H1 (cell line): ENCODE measurements around the gene MGAT5B. TPM values are rescaled to one million over a fixed set of nuclear protein-coding genes. Genes with fewer than 3 reads are reported as not detected.

Experiments used
- CHD2 ChIP-seq: IDR thresholded peaks from 2 replicates; pipeline ENCODE4 v1.6.1; 2012; ENCODE audit warnings: low read length, improper control_type of control experiment
- CHD7 ChIP-seq: fragments of 300-600 bp; sonication (generic); IDR thresholded peaks from 2 replicates; pipeline ENCODE4 v1.7.1; 2012; ENCODE audit warnings: low read length, moderate library complexity, mild to moderate bottlenecking, inconsistent platforms; ENCODE audit not compliant: insufficient replicate concordance
- EZH2 ChIP-seq: fragments of 200-600 bp; sonication (generic); IDR thresholded peaks from 2 replicates; pipeline ENCODE4 v1.7.1; 2012; ENCODE audit warnings: low read depth, mild to moderate bottlenecking, moderate library complexity, low read length, inconsistent platforms; ENCODE audit not compliant: severe bottlenecking
- POLR2A ChIP-seq, 2 experiments: IDR thresholded peaks; 1 replicate in 1 of 2; 2 replicates in 1 of 2; pipeline ENCODE4 v1.6.1; 2011; ENCODE audit warnings: low read depth in 2 of 2, low read length in 2 of 2, mild to moderate bottlenecking in 2 of 2; ENCODE audit errors: control extremely low read depth in 1 of 2
- POU5F1 ChIP-seq: IDR thresholded peaks from 2 replicates; pipeline ENCODE4 v1.6.1; 2011; ENCODE audit warnings: low read depth, mild to moderate bottlenecking, low read length, moderate library complexity
- RAD21 ChIP-seq, 2 experiments: IDR thresholded peaks in 1 of 2; conservative IDR thresholded peaks in 1 of 2; 2 replicates each; pipeline ENCODE4 v1.6.1; 2011; ENCODE audit warnings: low read depth in 2 of 2, low read length in 2 of 2, improper control_type of control experiment in 1 of 2, inconsistent platforms in 1 of 2, mild to moderate bottlenecking in 1 of 2, moderate library complexity in 1 of 2
- SIRT6 ChIP-seq: IDR thresholded peaks from one replicate; pipeline ENCODE4 v1.7.1; 2012; ENCODE audit warnings: low read length, inconsistent platforms
- SP2 ChIP-seq: IDR thresholded peaks from 2 replicates; pipeline ENCODE4 v1.6.1; 2012; ENCODE audit warnings: mild to moderate bottlenecking, low read length, inconsistent platforms
- SUZ12 ChIP-seq: fragments of 200-600 bp; sonication (generic); IDR thresholded peaks from 2 replicates; pipeline ENCODE4 v1.6.1; 2012; ENCODE audit warnings: mild to moderate bottlenecking, inconsistent platforms, low read length, moderate library complexity, mixed read lengths
- ZNF274 ChIP-seq: IDR thresholded peaks from 2 replicates; pipeline ENCODE4 v1.7.0; 2012; ENCODE audit warnings: low read length, borderline replicate concordance; ENCODE audit errors: extremely low read depth
- polyA plus RNA-seq, 7 experiments: library from polyadenylated mRNA; depleted of rRNA in 3 of 7; stranded (reverse) in 5 of 7; unstranded in 2 of 7; fragments of >200 nt in 5 of 7; fragments of 200-250 nt in 2 of 7; gene quantifications; 1 replicate in 5 of 7; 2 replicates in 1 of 7; 4 replicates in 1 of 7; pipeline versions ENCODE4 v1.2.1 to v1.2.3, GENCODE V29; 2011 to 2013; ENCODE audit warnings: missing spikeins in 2 of 7, mixed read lengths in 2 of 7
- total RNA-seq: library from RNA; stranded (reverse); fragmentation: NEBNext Ultra II Directional; extraction: Animal tissue kit (Norgen Biotek cat#: 25700); gene quantifications from 2 replicates; pipeline ENCODE4 v1.2.1, GENCODE V29; 2021

Gene MGAT5B
- total and polyA plus RNA-seq, 2 of the 8 experiments (the other 6 are each of a cell fraction or from before 2014, with no cell fraction given): 7.9 to 8.2 TPM

- TF ChIP-seq RAD21 (IDR thresholded peaks at IDR 0.05 in 1 of 2, conservative IDR thresholded peaks at IDR 0.05 in 1 of 2; ENCODE audit: low read depth in 2 of 2, low read length in 2 of 2): peak in 1 of 2 experiments; percentile 0; a peak in 1 of 4 replicates
- no peak for TF ChIP-seq ZNF274
- no peak for TF ChIP-seq SP2
- TF ChIP-seq CHD2: no peak
- TF ChIP-seq SUZ12: no peak
- TF ChIP-seq EZH2: no peak
- TF ChIP-seq SIRT6: no peak
- peak in 1 of 2 experiments; percentile 88; a peak in 2 of 3 replicates for TF ChIP-seq POLR2A (IDR thresholded peaks at IDR 0.05; ENCODE audit: control extremely low read depth in 1 of 2, low read depth in 2 of 2, low read length in 2 of 2)
- no peak for TF ChIP-seq CHD7
- no peak for TF ChIP-seq POU5F1
Measured at GRCh38 chr17:76968707-76969597, 100.7 kb downstream of the MGAT5B start (continued).
